GM06990 (cell line): ENCODE results near the gene SSMEM1.

Experiments used
- DNase-seq: peaks from one replicate; pipeline ENCODE4 v3.0.0-alpha.2; 2011; ENCODE audit not compliant: insufficient read length; ENCODE audit errors: extremely low read depth
- H3K27me3 ChIP-seq: replicated peaks from 2 replicates; pipeline ENCODE4 v1.6.0; 2011; ENCODE audit warnings: low read length; ENCODE audit not compliant: control insufficient read depth, insufficient read depth
- H3K36me3 ChIP-seq: 2 replicates; pipeline ENCODE4 v1.5.1; 2011; ENCODE audit warnings: low read length; ENCODE audit not compliant: control insufficient read depth, insufficient read depth
- H3K4me3 ChIP-seq: replicated peaks from 2 replicates; pipeline ENCODE4 v1.5.1; 2011; ENCODE audit warnings: low read depth, mild to moderate bottlenecking, control low read depth, low read length
- CTCF ChIP-seq: IDR thresholded peaks from 2 replicates; pipeline ENCODE4 v1.5.1; 2011; ENCODE audit warnings: low read length, control low read depth, mild to moderate bottlenecking, inconsistent platforms; ENCODE audit not compliant: insufficient read depth, poor library complexity, severe bottlenecking

The SSMEM1 gene

GRCh38 chr7:130258494-130259078 is 50.9 kb downstream of the SSMEM1 start:
- H3K4me3 ChIP-seq: no peak overlapping the region
- no peaks in the 10 kb centered on the region for H3K27me3 ChIP-seq
- DNase-seq: no peak
- no peak for TF ChIP-seq CTCF
- H3K36me3 ChIP-seq: no peaks in the 10 kb centered on the region

- H3K4me3 ChIP-seq: no peak overlapping the region
- no peak for DNase-seq
- no peaks in the 10 kb centered on the region for H3K36me3 ChIP-seq
- no peak for TF ChIP-seq CTCF
- no peaks in the 10 kb centered on the region for H3K27me3 ChIP-seq
These were observed 54.8 kb downstream of the SSMEM1 start for GRCh38 chr7:130262448-130262847.

GRCh38 chr7:130263130-130263529 is 55.5 kb downstream of the SSMEM1 start:
- Histone ChIP-seq H3K4me3 (no peak overlapping the region), H3K36me3 (no peaks in the 10 kb centered on the region), H3K27me3 (no peaks in the 10 kb centered on the region)
- no peak for TF ChIP-seq CTCF
- DNase-seq: no peak
